DND-41 (cell line): ENCODE results near the gene SLC25A15.

Source experiments
- CTCF ChIP-seq: IDR thresholded peaks from 2 replicates; pipeline ENCODE4 v1.5.1; 2012; ENCODE audit warnings: borderline replicate concordance, low read length, moderate library complexity, mild to moderate bottlenecking; ENCODE audit not compliant: poor library complexity, severe bottlenecking; ENCODE audit errors: extremely low read depth
- EZH2 ChIP-seq: IDR thresholded peaks from 3 replicates; pipeline ENCODE4 v1.6.1; 2012; ENCODE audit warnings: borderline replicate concordance, low read depth, mild to moderate bottlenecking, moderate library complexity, low read length, inconsistent platforms; ENCODE audit not compliant: severe bottlenecking

GRCh38 chr13:40784540-40784939 is 4.9 kb upstream of the SLC25A15 start:
- no peak for TF ChIP-seq CTCF
- no peak for TF ChIP-seq EZH2
